Activated CD8-positive, alpha-beta T cell treated with anti-CD3 and anti-CD28 coated beads for 36 hours (primary cell): ENCODE measurements around the gene DCAF11. TPM values are rescaled to one million over a fixed set of nuclear protein-coding genes. Genes with fewer than 3 reads are reported as not detected.

Source experiments
- ATAC-seq: fragments of 200-7000 bp; cut with Tn5 transposase; one replicate; pipeline ENCODE4 v1.10.0; 2021; ENCODE audit warnings: mild to moderate bottlenecking, moderate library complexity
- CTCF ChIA-PET: fragments of 350-600 bp; sonication (Branson Sonifier 250); formaldehyde crosslinking; loops from one replicate; lab custom pipeline; 2021; ENCODE audit warnings: antibody characterized with exemption; lab: Charles Lee
- POLR2A ChIA-PET: fragments of 350-600 bp; sonication (Branson Sonifier 250); formaldehyde crosslinking; loops from one replicate; lab custom pipeline; 2021; ENCODE audit warnings: antibody characterized with exemption; lab: Charles Lee
- DNase-seq: peaks from one replicate; pipeline ENCODE4 v3.0.0-alpha.2; 2020
- H3K27ac Mint-ChIP-seq: one replicate; pipeline ENCODE4 v1.8.0; 2021; ENCODE audit warnings: mild to moderate bottlenecking, mixed read lengths
- H3K27me3 Mint-ChIP-seq: one replicate; pipeline ENCODE4 v1.8.0; 2021; ENCODE audit warnings: mixed read lengths
- H3K36me3 Mint-ChIP-seq: one replicate; pipeline ENCODE4 v1.8.0; 2021; ENCODE audit warnings: low read depth, mixed read lengths
- H3K4me1 Mint-ChIP-seq: one replicate; pipeline ENCODE4 v1.8.0; 2021; ENCODE audit warnings: low read depth, mixed read lengths
- H3K4me3 Mint-ChIP-seq: one replicate; pipeline ENCODE4 v1.8.0; 2021; ENCODE audit warnings: mild to moderate bottlenecking, moderate library complexity, mixed read lengths
- H3K9me3 Mint-ChIP-seq: one replicate; pipeline ENCODE4 v1.8.0; 2021; ENCODE audit warnings: mixed read lengths
- CTCF ChIP-seq: fragments of 200-600 bp; IDR thresholded peaks from one replicate; pipeline ENCODE4 v1.8.0; 2022; ENCODE audit warnings: antibody characterized with exemption, mild to moderate bottlenecking
- intact Hi-C: fragments of 100-400 bp; cut with micrococcal nuclease; formaldehyde crosslinking; loops from one replicate; pipeline ENCODE4 v1.10.0; 2022
- total RNA-seq, 2 experiments: library from RNA; stranded (reverse); gene quantifications; one replicate each; pipeline ENCODE4 v1.2.3, GENCODE V29; 2021

The DCAF11 gene
- total RNA-seq, 2 experiments from 2014 or later, result 59.9 to 63.9 TPM

- no peak overlapping the region for H3K4me3 Mint-ChIP-seq
- TF ChIP-seq CTCF, result no peak
- DNase-seq (no peak), ATAC-seq (no peak)
- ChIA-PET CTCF (interaction anchor here (1.0 to 1.7 kb wide), 4 partner anchors 9 to 61 kb away, joined by 3 to 4 read pairs (median 3); partner anchors contain the start of gene PSME1), POLR2A (interaction anchor here (0.6 to 7.0 kb wide), 5 partner anchors 8 to 39 kb away, joined by 3 to 62 read pairs (median 4); partner anchors contain the start of genes PSME2 and RNF31)
- intact Hi-C loops, result no loop called here
- peaks cover 48% of the 10 kb centered on the region for H3K36me3 Mint-ChIP-seq
- no peak overlapping the region for H3K27ac Mint-ChIP-seq
- H3K4me1 Mint-ChIP-seq, result peaks cover 18% of the 10 kb centered on the region
- no peaks in the 10 kb centered on the region for H3K9me3 Mint-ChIP-seq
- H3K27me3 Mint-ChIP-seq, result no peaks in the 10 kb centered on the region
Measured at GRCh38 chr14:24119691-24120090, 5.1 kb downstream of the DCAF11 start.

GRCh38 chr14:24121210-24121609 lies 6.6 kb downstream of the DCAF11 start:
- no peak for TF ChIP-seq CTCF
- Mint-ChIP-seq H3K36me3 (peaks cover 45% of the 10 kb centered on the region), H3K9me3 (no peaks in the 10 kb centered on the region), H3K27me3 (no peaks in the 10 kb centered on the region), H3K27ac (no peak overlapping the region), H3K4me1 (peaks cover 9% of the 10 kb centered on the region), H3K4me3 (no peak overlapping the region)
- CTCF ChIA-PET, result interaction anchor here (1.2 to 2.0 kb wide), 4 partner anchors 11 to 63 kb away, joined by 3 to 5 read pairs (median 4); no protein-coding TSS in a partner anchor
- DNase-seq, result no peak
- no peak for ATAC-seq
- POLR2A ChIA-PET, result interaction anchor here (0.7 to 1.0 kb wide), 2 partner anchors 10 to 26 kb away, joined by 3 to 5 read pairs; partner anchors contain the start of genes FITM1 and RNF31
- intact Hi-C loops, result no loop called here

- CTCF ChIA-PET, result interaction anchor here (0.7 to 2.0 kb wide), 3 partner anchors 10 to 15 kb away, joined by 3 to 5 read pairs (median 3); no protein-coding TSS in a partner anchor
- intact Hi-C loops, result no loop called here
- Mint-ChIP-seq H3K27me3 (no peaks in the 10 kb centered on the region), H3K4me1 (no peaks in the 10 kb centered on the region), H3K9me3 (no peaks in the 10 kb centered on the region), H3K27ac (no peak overlapping the region), H3K36me3 (peaks cover 40% of the 10 kb centered on the region), H3K4me3 (no peak overlapping the region)
- ATAC-seq (no peak), DNase-seq (no peak)
- POLR2A ChIA-PET, result interaction anchor here (0.7 to 1.1 kb wide), 5 partner anchors 8 to 34 kb away, joined by 3 to 5 read pairs (median 3); partner anchors contain the start of genes FITM1 and PCK2
- no peak for TF ChIP-seq CTCF
Measured at GRCh38 chr14:24122416-24122815, 7.8 kb downstream of the DCAF11 start.

- TF ChIP-seq CTCF, result no peak
- no peaks in the 10 kb centered on the region for H3K9me3 Mint-ChIP-seq
- peaks cover 36% of the 10 kb centered on the region for H3K36me3 Mint-ChIP-seq
- ATAC-seq (no peak), DNase-seq (no peak)
- H3K27me3 Mint-ChIP-seq, result no peaks in the 10 kb centered on the region
- ChIA-PET CTCF (interaction anchor here (0.7 to 2.0 kb wide), 2 partner anchors 8 to 9 kb away, joined by 3 to 5 read pairs; partner anchors contain the start of genes DCAF11 and NRL), POLR2A (interaction anchor here (1.0 to 4.2 kb wide), 3 partner anchors 13 to 28 kb away, joined by 3 to 30 read pairs (median 3); partner anchors contain the start of genes PCK2 and PSME1)
- H3K27ac Mint-ChIP-seq, result no peak overlapping the region
- no peak overlapping the region for H3K4me3 Mint-ChIP-seq
- no peaks in the 10 kb centered on the region for H3K4me1 Mint-ChIP-seq
- intact Hi-C loops, result no loop called here
Measured at GRCh38 chr14:24122898-24123297, 8.3 kb downstream of the DCAF11 start.
